Right lobe of liver (tissue), 6 donors: ENCODE measurements around the gene PRKAR1B. TPM values are rescaled to one million over a fixed set of nuclear protein-coding genes. Genes with fewer than 3 reads are reported as not detected.

Experiments used
- ATAC-seq, 4 donors: fragments of 200-7000 bp; cut with Tn5 transposase; one replicate each; pipeline ENCODE4 v1.9.1; 2020; ENCODE audit warnings: mild to moderate bottlenecking in 4 of 4, moderate library complexity in 4 of 4
- DNase-seq, 3 donors: peaks; one replicate each; pipeline ENCODE4 v3.0.0-alpha.2; 2020
- H3K27ac ChIP-seq, 3 donors: fragments of 200-600 bp; one replicate each; pipeline ENCODE4 v1.8.0; 2022
- H3K27me3 ChIP-seq, 2 donors: fragments of 200-600 bp; one replicate each; pipeline ENCODE4 v1.8.0; 2022
- H3K36me3 ChIP-seq, 4 donors: fragments of 200-600 bp; sonication (generic) in 1 of 4; one replicate each; pipeline versions ENCODE4 v1.5.1 to v1.8.0; 2017 to 2022; ENCODE audit warnings: control low read depth in 1 of 4
- H3K4me1 ChIP-seq, 4 donors: fragments of 200-600 bp; sonication (generic) in 1 of 4; one replicate each; pipeline versions ENCODE4 v1.5.1 to v1.8.0; 2017 to 2022; ENCODE audit warnings: control low read depth in 1 of 4
- H3K4me3 ChIP-seq, 3 donors: fragments of 200-600 bp; one replicate each; pipeline ENCODE4 v1.8.0; 2022
- H3K9me3 ChIP-seq, 4 donors: fragments of 200-600 bp; sonication (generic) in 1 of 4; one replicate each; pipeline versions ENCODE4 v1.5.1 to v1.8.0; 2017 to 2022; ENCODE audit warnings: control low read depth in 1 of 4
- POLR2A ChIP-seq: fragments of 450-650 bp; IDR thresholded peaks from one replicate; pipeline ENCODE4 v1.6.1; 2017; ENCODE audit warnings: antibody characterized with exemption, mild to moderate bottlenecking
- WGBS: methylation state at CpG from one replicate; pipeline ENCODE4 v1.1.6; 2018; ENCODE audit warnings: low coverage, low lambda C conversion rate; ENCODE audit not compliant: insufficient coverage; ENCODE audit errors: missing lambda C conversion rate; 5-methylcytosine and 5-hydroxymethylcytosine counted together
- intact Hi-C, 2 donors: fragments of 100-400 bp; cut with DNase I; formaldehyde crosslinking; loops; one replicate each; pipeline versions ENCODE4 v1.11.2 to v1.14.1; 2022
- total RNA-seq, 6 experiments: library from RNA; depleted of rRNA in 2 of 6; stranded (reverse); fragments of >200 nt in 2 of 6; fragmentation: NEBNext Ultra II Directional in 3 of 6; extraction: Animal tissue kit (Norgen Biotek cat#: 25700) in 3 of 6; gene quantifications; one replicate each; pipeline versions ENCODE4 v1.1.0 to v1.2.4, GENCODE V29; 2016 to 2023
- TF ChIP-seq, protein P1 (sequence below), 4 donors: fragments of 200-600 bp in 3 of 4; fragments of 450-650 bp in 1 of 4; IDR thresholded peaks; one replicate each; pipeline versions ENCODE4 v1.5.1 to v1.8.0; 2016 to 2022; ENCODE audit warnings: antibody characterized with exemption in 4 of 4, mild to moderate bottlenecking in 2 of 4
- donor health status: DM: no; HTN: yes; CAD: no.
- donor health status: DM: no; HTN: no; CAD: no.
- donor health status: DM: no; HTN: no; CAD: no.
- donor health status: DM: no; HTN: yes; CAD: no.
- donor health status: DM: no; HTN: yes; CAD: no.

PRKAR1B gene
- total RNA-seq, 6 experiments from 2014 or later = 4.7 to 20.8 (median 11.3) TPM

DNA sequence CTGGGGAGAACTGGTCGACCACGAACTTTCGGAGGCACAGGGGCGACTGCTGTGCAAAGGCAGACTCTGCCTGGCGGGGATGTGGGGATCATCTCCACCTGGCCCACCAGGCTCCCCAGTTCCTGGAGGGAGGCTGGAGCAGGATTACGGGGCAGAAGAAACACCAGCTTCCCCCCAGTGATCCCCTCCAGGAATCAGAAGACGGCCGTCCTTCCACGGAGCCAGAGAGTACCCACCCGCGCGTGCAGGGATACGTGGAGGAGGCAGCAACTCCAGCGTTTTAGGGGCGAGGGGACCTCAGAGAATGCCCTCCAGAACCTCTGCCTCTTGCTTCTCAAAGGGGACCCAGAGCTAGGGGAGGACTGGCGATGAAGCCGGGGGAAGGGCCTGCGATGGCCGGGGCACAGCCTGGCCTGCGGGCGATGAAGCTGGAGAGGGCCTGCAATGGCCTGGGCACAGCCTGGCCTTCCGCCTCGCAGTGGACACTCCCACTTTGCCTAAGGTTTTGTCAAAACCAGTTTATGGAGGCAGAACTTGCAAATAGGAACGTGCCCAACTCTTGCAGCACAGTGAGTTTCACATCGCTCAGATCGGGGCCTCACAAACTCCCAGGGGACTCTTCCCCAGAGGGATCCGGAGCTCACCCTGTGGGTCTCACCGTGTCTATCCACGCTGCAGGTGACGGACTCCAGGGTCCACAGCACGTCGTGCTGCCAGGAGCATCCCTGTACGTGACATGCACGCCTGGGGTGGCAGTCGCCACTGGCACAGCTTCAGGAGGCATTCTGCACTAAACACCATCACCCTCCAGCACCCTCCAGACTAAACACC is 129.5 kb downstream of the PRKAR1B start:
- intact Hi-C loops = no loop called here
- no peak for ATAC-seq

GRCh38 chr7:596819-597182 is 130.3 kb downstream of the PRKAR1B start:
- DNase-seq (peak in 1 of 3 donors; percentile 40), ATAC-seq (no peak)
- H3K27ac ChIP-seq = no peak overlapping the region
- H3K4me3 ChIP-seq = no peak overlapping the region
- WGBS = 83% methylated on average over 10 of the region's 17 CpGs
- no peak for TF ChIP-seq POLR2A
- no peaks in the 10 kb centered on the region for H3K9me3 ChIP-seq
- intact Hi-C loops = no loop called here
- no peaks in the 10 kb centered on the region for H3K27me3 ChIP-seq
- H3K36me3 ChIP-seq = no peaks in the 10 kb centered on the region
- peaks cover 0 to 4% (median 0%) of the 10 kb centered on the region in 4 donors for H3K4me1 ChIP-seq

More for the DNA sequence above, 129.5 kb downstream of the PRKAR1B start:
- Histone ChIP-seq H3K4me1 (peaks cover 0 to 4% (median 0%) of the 10 kb centered on the region in 4 donors), H3K9me3 (no peaks in the 10 kb centered on the region), H3K27ac (no peak overlapping the region), H3K4me3 (no peak overlapping the region), H3K36me3 (no peaks in the 10 kb centered on the region), H3K27me3 (no peaks in the 10 kb centered on the region)
- DNase-seq = peak in 2 of 3 donors; percentile 37 to 44
- no peak for TF ChIP-seq POLR2A
- TF ChIP-seq, protein P1, sequence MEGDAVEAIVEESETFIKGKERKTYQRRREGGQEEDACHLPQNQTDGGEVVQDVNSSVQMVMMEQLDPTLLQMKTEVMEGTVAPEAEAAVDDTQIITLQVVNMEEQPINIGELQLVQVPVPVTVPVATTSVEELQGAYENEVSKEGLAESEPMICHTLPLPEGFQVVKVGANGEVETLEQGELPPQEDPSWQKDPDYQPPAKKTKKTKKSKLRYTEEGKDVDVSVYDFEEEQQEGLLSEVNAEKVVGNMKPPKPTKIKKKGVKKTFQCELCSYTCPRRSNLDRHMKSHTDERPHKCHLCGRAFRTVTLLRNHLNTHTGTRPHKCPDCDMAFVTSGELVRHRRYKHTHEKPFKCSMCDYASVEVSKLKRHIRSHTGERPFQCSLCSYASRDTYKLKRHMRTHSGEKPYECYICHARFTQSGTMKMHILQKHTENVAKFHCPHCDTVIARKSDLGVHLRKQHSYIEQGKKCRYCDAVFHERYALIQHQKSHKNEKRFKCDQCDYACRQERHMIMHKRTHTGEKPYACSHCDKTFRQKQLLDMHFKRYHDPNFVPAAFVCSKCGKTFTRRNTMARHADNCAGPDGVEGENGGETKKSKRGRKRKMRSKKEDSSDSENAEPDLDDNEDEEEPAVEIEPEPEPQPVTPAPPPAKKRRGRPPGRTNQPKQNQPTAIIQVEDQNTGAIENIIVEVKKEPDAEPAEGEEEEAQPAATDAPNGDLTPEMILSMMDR (IDR thresholded peaks at IDR 0.05) = no peak
- 88% methylated on average over 6 of the region's 35 CpGs for WGBS

DNA sequence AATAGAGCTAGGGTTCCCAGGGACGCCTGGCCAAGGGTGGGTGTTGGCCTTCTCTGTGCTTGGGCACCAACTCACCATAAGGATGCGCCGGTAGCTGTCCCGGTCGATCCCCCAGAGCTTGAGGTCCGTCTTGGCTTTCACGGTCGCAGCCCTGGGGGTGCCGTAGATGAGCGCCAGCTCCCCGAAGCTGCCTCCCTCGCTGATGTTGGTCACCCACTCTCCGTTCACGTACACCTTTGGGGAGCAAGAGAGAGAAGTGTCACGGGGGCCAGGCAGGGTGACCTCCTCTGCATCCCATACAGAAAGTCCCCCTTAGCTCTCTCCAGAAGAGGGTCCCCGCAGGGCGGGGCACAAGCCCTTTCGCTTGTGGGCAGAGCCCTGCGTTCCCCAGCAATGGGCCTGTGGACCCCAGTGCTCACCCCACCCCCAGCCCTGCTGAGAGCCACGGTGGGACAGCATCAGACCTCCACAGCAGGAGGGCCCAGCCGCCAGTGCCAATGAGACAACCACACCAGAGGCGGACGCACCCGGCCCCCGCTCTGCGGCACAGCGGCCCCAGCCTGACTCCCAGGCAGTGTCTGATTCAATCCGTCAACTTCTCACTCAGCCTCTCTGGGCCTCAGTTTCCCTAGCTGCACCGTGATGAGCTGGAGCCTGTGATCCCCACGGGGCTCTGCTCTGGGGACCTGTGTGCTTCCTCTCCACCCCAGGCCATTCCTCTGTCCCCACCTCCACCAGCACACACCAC is 130.8 kb downstream of the PRKAR1B start:
- H3K36me3 ChIP-seq = no peaks in the 10 kb centered on the region
- ATAC-seq (no peak), DNase-seq (peak in 1 of 3 donors; percentile 44)
- no peaks in the 10 kb centered on the region for H3K27me3 ChIP-seq
- no peak overlapping the region for H3K27ac ChIP-seq
- intact Hi-C loops = no loop called here
- H3K9me3 ChIP-seq = no peaks in the 10 kb centered on the region
- no CpG with 5 or more reads among the region's 30 CpGs for WGBS
- TF ChIP-seq, protein P1 (IDR thresholded peaks at IDR 0.05) = no peak
- no peak for TF ChIP-seq POLR2A
- peaks cover 0 to 2% (median 0%) of the 10 kb centered on the region in 4 donors for H3K4me1 ChIP-seq
- H3K4me3 ChIP-seq = no peak overlapping the region

DNA sequence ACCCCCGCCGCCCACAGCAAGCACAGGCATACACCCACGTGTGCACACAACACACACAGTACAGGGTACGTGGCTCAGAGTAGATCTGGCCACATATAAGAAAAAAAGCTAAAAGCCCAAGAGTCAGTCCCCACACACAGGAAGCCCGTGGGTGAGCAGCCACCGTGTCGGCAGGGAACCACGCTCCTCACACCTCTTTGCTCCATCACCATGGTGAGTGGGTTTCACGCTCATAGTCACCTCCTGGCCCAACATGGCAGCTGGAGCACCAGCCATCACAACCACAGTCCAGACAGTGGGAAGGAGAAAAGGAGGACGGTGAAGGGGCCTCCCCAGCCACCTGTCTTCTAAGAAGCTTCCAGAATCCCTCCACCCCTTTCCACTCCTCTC is 131.5 kb downstream of the PRKAR1B start:
- 80% methylated on average over 3 of the region's 10 CpGs for WGBS
- H3K4me1 ChIP-seq = no peaks in the 10 kb centered on the region
- no peaks in the 10 kb centered on the region for H3K27me3 ChIP-seq
- no peak overlapping the region for H3K27ac ChIP-seq
- DNase-seq (peak in 1 of 3 donors; percentile 41), ATAC-seq (no peak)
- H3K4me3 ChIP-seq = no peak overlapping the region
- intact Hi-C loops = no loop called here
- no peaks in the 10 kb centered on the region for H3K9me3 ChIP-seq
- no peak for TF ChIP-seq POLR2A
- TF ChIP-seq, protein P1 (IDR thresholded peaks at IDR 0.05) = no peak
- H3K36me3 ChIP-seq = no peaks in the 10 kb centered on the region
